Natural killer cell (primary cell): ENCODE results near the gene FAM171A2. TPM values are rescaled to one million over a fixed set of nuclear protein-coding genes. Genes with fewer than 3 reads are reported as not detected.

Source experiments
- ATAC-seq, 3 donors: fragments of 150-1000 bp in 2 of 3; fragments of 200-7000 bp in 1 of 3; cut with Tn5 transposase; 1 replicate in 1 of 3; 2 replicates in 2 of 3; pipeline ENCODE4 v1.10.0; 2021; ENCODE audit warnings: mild to moderate bottlenecking in 2 of 3, moderate library complexity in 2 of 3
- DNase-seq, 2 donors: peaks; one replicate each; pipeline versions ENCODE4 v3.0.0 to v3.0.0-alpha.2; 2013 to 2021; ENCODE audit warnings: mixed read lengths in 1 of 2
- H3K27ac ChIP-seq: one replicate; pipeline ENCODE4 v1.5.1; 2013; ENCODE audit warnings: mild to moderate bottlenecking, low read length
- H3K27me3 ChIP-seq: one replicate; pipeline ENCODE4 v1.6.1; 2013; ENCODE audit warnings: low read length; ENCODE audit not compliant: control insufficient read depth, insufficient read depth
- H3K36me3 ChIP-seq: one replicate; pipeline ENCODE4 v1.6.1; 2013; ENCODE audit warnings: low read length; ENCODE audit not compliant: control insufficient read depth, insufficient read depth
- H3K4me1 ChIP-seq: one replicate; pipeline ENCODE4 v1.6.1; 2013; ENCODE audit warnings: low read length; ENCODE audit not compliant: control insufficient read depth, insufficient read depth
- H3K4me3 ChIP-seq: one replicate; pipeline ENCODE4 v1.5.1; 2013; ENCODE audit warnings: low read length
- H3K9me3 ChIP-seq: one replicate; pipeline ENCODE4 v1.6.1; 2013; ENCODE audit warnings: low read length; ENCODE audit not compliant: control insufficient read depth, insufficient read depth
- H3K27ac Mint-ChIP-seq, 2 donors: one replicate each; pipeline ENCODE4 v1.8.0; 2022; ENCODE audit warnings: mild to moderate bottlenecking in 2 of 2, mixed read lengths in 2 of 2, moderate library complexity in 1 of 2
- H3K27me3 Mint-ChIP-seq, 2 donors: one replicate each; pipeline ENCODE4 v1.8.0; 2022; ENCODE audit warnings: low read depth in 2 of 2, mixed read lengths in 2 of 2
- H3K36me3 Mint-ChIP-seq: one replicate; pipeline ENCODE4 v1.8.0; 2022; ENCODE audit warnings: mixed read lengths
- H3K4me1 Mint-ChIP-seq, 2 donors: one replicate each; pipeline ENCODE4 v1.8.0; 2022; ENCODE audit warnings: mixed read lengths in 2 of 2
- H3K4me3 Mint-ChIP-seq: one replicate; pipeline ENCODE4 v1.8.0; 2022; ENCODE audit warnings: mild to moderate bottlenecking, moderate library complexity, mixed read lengths
- H3K9me3 Mint-ChIP-seq, 2 donors: one replicate each; pipeline ENCODE4 v1.8.0; 2022; ENCODE audit warnings: mixed read lengths in 2 of 2
- CTCF ChIP-seq: fragments of 200-600 bp; IDR thresholded peaks from one replicate; pipeline ENCODE4 v1.8.0; 2022; ENCODE audit warnings: antibody characterized with exemption
- WGBS: methylation state at CpG from one replicate; pipeline ENCODE4 v1.1.7; 2013; ENCODE audit warnings: missing lambda C conversion rate; ENCODE audit not compliant: insufficient coverage; 5-methylcytosine and 5-hydroxymethylcytosine counted together
- intact Hi-C: fragments of 100-400 bp; cut with micrococcal nuclease; formaldehyde crosslinking; loops from one replicate; pipeline ENCODE4 v1.14.2; 2022
- total RNA-seq, 4 donors: library from RNA; stranded (reverse); fragments of 120-200 nt in 1 of 4; gene quantifications; one replicate each; pipeline versions ENCODE4 v1.2.3 to v1.2.4, GENCODE V29; 2013 to 2022

Gene FAM171A2
- total RNA-seq, 3 donors from 2014 or later (not counting 1 experiment from before 2014, with no cell fraction given) = 0.20 to 0.43 (median 0.24) TPM

GRCh38 chr17:44402564-44403172, 39.0 kb upstream of the FAM171A2 start:
- peaks cover 45% of the 10 kb centered on the region for H3K36me3 ChIP-seq
- H3K4me1 ChIP-seq = no peaks in the 10 kb centered on the region
- H3K9me3 ChIP-seq = no peaks in the 10 kb centered on the region
- no peak for TF ChIP-seq CTCF
- Mint-ChIP-seq H3K9me3 (no peaks in the 10 kb centered on the region), H3K4me3 (no peak overlapping the region), H3K27me3 (no peaks in the 10 kb centered on the region), H3K27ac (peak overlapping the region; percentile 53 to 67), H3K4me1 (peaks cover 13 to 20% of the 10 kb centered on the region in 2 donors), H3K36me3 (peaks cover 11% of the 10 kb centered on the region)
- 79% methylated on average over 4 of the region's 5 CpGs for WGBS
- no peak for DNase-seq
- no peak overlapping the region for H3K27ac ChIP-seq
- peak in 1 of 3 donors; percentile 37 for ATAC-seq
- H3K4me3 ChIP-seq = no peak overlapping the region
- intact Hi-C loops = loop anchor here (5.0 kb wide), 2 partner anchors 35 to 100 kb away; partner anchors contain the start of gene GPATCH8
- no peaks in the 10 kb centered on the region for H3K27me3 ChIP-seq

- H3K4me3 ChIP-seq = no peak overlapping the region
- intact Hi-C loops = loop anchor here (1.0 to 5.0 kb wide), 3 partner anchors 37 to 123 kb away; partner anchors contain the start of gene GPATCH8
- DNase-seq = no peak
- Mint-ChIP-seq H3K27ac (peak overlapping the region; percentile 76 to 79), H3K27me3 (no peaks in the 10 kb centered on the region), H3K36me3 (peaks cover 11% of the 10 kb centered on the region), H3K4me3 (no peak overlapping the region), H3K9me3 (no peaks in the 10 kb centered on the region), H3K4me1 (peaks cover 11 to 13% of the 10 kb centered on the region in 2 donors)
- peak overlapping the region; percentile 26 for H3K27ac ChIP-seq
- 79% methylated on average over 3 of the region's 3 CpGs for WGBS
- no peaks in the 10 kb centered on the region for H3K9me3 ChIP-seq
- TF ChIP-seq CTCF = peak; percentile 60
- no peaks in the 10 kb centered on the region for H3K27me3 ChIP-seq
- ATAC-seq = peak; percentile 50 to 77 (median 74)
- no peaks in the 10 kb centered on the region for H3K4me1 ChIP-seq
- peaks cover 49% of the 10 kb centered on the region for H3K36me3 ChIP-seq
Measured at GRCh38 chr17:44400226-44400847, 36.7 kb upstream of the FAM171A2 start.

GRCh38 chr17:44398692-44399691, 35.3 kb upstream of the FAM171A2 start:
- Mint-ChIP-seq H3K36me3 (peaks cover 11% of the 10 kb centered on the region), H3K9me3 (no peaks in the 10 kb centered on the region), H3K4me1 (peaks cover 11 to 19% of the 10 kb centered on the region in 2 donors), H3K27me3 (no peaks in the 10 kb centered on the region), H3K4me3 (no peak overlapping the region), H3K27ac (peak overlapping the region in 1 of 2 donors; percentile 76)
- no peak for DNase-seq
- no peak for ATAC-seq
- no peaks in the 10 kb centered on the region for H3K9me3 ChIP-seq
- no peaks in the 10 kb centered on the region for H3K4me1 ChIP-seq
- intact Hi-C loops = no loop called here
- peaks cover 46% of the 10 kb centered on the region for H3K36me3 ChIP-seq
- H3K27me3 ChIP-seq = no peaks in the 10 kb centered on the region
- no peak for TF ChIP-seq CTCF
- 98% methylated on average over 41 of the region's 41 CpGs for WGBS
- H3K27ac ChIP-seq = no peak overlapping the region
- no peak overlapping the region for H3K4me3 ChIP-seq
